ENCODE measurements around the gene LIN54.

Gene LIN54

DNA sequence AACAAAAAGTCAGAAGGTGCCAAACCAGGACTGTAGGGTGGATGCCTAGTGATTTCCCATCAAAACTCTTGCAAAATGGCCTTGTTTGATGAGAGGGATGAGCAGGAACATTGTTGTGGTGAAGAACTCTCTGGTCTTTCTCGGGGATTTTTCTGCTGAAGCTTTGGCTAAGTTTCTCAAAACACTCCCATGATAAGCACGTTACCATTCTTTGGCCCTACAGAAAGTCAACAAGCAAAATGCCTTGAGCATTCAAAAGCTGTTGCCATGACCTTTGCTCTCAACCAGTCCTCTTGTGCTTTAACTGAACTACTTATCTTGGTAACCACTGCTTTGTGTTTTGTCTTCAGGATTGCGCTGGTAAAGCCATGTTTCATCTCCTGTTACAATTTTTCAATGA lies 116.7 kb downstream of the LIN54 start:
- TF ChIP-seq, protein P1, sequence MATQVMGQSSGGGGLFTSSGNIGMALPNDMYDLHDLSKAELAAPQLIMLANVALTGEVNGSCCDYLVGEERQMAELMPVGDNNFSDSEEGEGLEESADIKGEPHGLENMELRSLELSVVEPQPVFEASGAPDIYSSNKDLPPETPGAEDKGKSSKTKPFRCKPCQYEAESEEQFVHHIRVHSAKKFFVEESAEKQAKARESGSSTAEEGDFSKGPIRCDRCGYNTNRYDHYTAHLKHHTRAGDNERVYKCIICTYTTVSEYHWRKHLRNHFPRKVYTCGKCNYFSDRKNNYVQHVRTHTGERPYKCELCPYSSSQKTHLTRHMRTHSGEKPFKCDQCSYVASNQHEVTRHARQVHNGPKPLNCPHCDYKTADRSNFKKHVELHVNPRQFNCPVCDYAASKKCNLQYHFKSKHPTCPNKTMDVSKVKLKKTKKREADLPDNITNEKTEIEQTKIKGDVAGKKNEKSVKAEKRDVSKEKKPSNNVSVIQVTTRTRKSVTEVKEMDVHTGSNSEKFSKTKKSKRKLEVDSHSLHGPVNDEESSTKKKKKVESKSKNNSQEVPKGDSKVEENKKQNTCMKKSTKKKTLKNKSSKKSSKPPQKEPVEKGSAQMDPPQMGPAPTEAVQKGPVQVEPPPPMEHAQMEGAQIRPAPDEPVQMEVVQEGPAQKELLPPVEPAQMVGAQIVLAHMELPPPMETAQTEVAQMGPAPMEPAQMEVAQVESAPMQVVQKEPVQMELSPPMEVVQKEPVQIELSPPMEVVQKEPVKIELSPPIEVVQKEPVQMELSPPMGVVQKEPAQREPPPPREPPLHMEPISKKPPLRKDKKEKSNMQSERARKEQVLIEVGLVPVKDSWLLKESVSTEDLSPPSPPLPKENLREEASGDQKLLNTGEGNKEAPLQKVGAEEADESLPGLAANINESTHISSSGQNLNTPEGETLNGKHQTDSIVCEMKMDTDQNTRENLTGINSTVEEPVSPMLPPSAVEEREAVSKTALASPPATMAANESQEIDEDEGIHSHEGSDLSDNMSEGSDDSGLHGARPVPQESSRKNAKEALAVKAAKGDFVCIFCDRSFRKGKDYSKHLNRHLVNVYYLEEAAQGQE (IDR thresholded peaks at IDR 0.05; ENCODE audit: low read depth) = no peak
- TF ChIP-seq CREB1 (IDR thresholded peaks at IDR 0.05; ENCODE audit: low read depth) = no peak
- no peak for TF ChIP-seq EGR1 (IDR thresholded peaks at IDR 0.05)
- TF ChIP-seq RAD21 (IDR thresholded peaks at IDR 0.05; ENCODE audit: low read depth) = no peak
- no peak for TF ChIP-seq NFIC (IDR thresholded peaks at IDR 0.05)
- no peak for TF ChIP-seq TAF1 (IDR thresholded peaks at IDR 0.05; ENCODE audit: low read depth)
- TF ChIP-seq FOXM1 (IDR thresholded peaks at IDR 0.05; ENCODE audit: borderline replicate concordance, low read depth) = no peak
- no peak for TF ChIP-seq YY1 (IDR thresholded peaks at IDR 0.05; ENCODE audit: low read depth)
- TF ChIP-seq EP300 (IDR thresholded peaks at IDR 0.05; ENCODE audit: borderline replicate concordance) = no peak
- no peak for TF ChIP-seq CEBPB (IDR thresholded peaks at IDR 0.05)
- TF ChIP-seq ZBTB7A (IDR thresholded peaks at IDR 0.05; ENCODE audit: low read depth) = no peak
- TF ChIP-seq TCF12 (IDR thresholded peaks at IDR 0.05; ENCODE audit: low read depth) = no peak
- TF ChIP-seq, protein P2, sequence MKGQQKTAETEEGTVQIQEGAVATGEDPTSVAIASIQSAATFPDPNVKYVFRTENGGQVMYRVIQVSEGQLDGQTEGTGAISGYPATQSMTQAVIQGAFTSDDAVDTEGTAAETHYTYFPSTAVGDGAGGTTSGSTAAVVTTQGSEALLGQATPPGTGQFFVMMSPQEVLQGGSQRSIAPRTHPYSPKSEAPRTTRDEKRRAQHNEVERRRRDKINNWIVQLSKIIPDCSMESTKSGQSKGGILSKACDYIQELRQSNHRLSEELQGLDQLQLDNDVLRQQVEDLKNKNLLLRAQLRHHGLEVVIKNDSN (IDR thresholded peaks at IDR 0.05) = no peak
- TF ChIP-seq, protein P3, sequence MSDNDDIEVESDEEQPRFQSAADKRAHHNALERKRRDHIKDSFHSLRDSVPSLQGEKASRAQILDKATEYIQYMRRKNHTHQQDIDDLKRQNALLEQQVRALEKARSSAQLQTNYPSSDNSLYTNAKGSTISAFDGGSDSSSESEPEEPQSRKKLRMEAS (IDR thresholded peaks at IDR 0.05) = no peak
- no peak for TF ChIP-seq TEAD4 (IDR thresholded peaks at IDR 0.05)

DNA sequence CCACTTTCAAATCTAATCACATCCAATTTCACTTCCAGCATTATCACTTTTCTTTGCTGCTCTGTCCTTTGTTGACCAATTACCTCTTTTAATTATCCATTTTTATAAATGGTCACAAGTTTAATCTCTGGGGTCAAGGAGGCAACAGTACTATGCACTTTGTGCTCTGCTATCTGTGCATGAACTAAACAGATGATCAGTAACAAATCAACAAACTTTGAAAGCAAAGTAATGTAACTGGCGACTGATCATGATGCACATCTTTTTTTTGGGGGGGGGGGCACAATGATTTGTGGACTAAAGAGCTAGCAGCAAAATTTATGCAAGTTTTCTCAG lies 118.2 kb downstream of the LIN54 start:
- TF ChIP-seq FOXM1 (IDR thresholded peaks at IDR 0.05; ENCODE audit: borderline replicate concordance, low read depth) = no peak
- no peak for TF ChIP-seq RAD21 (IDR thresholded peaks at IDR 0.05; ENCODE audit: low read depth)
- no peak for TF ChIP-seq YY1 (IDR thresholded peaks at IDR 0.05; ENCODE audit: low read depth)
- TF ChIP-seq, protein P3 (IDR thresholded peaks at IDR 0.05) = no peak
- TF ChIP-seq, protein P1 (IDR thresholded peaks at IDR 0.05; ENCODE audit: low read depth) = no peak
- TF ChIP-seq ZBTB7A (IDR thresholded peaks at IDR 0.05; ENCODE audit: low read depth) = no peak
- no peak for TF ChIP-seq CEBPB (IDR thresholded peaks at IDR 0.05)
- no peak for TF ChIP-seq TEAD4 (IDR thresholded peaks at IDR 0.05)
- TF ChIP-seq TAF1 (IDR thresholded peaks at IDR 0.05; ENCODE audit: low read depth) = no peak
- TF ChIP-seq EP300 (IDR thresholded peaks at IDR 0.05; ENCODE audit: borderline replicate concordance) = no peak
- no peak for TF ChIP-seq NFIC (IDR thresholded peaks at IDR 0.05)
- no peak for TF ChIP-seq EGR1 (IDR thresholded peaks at IDR 0.05)
- TF ChIP-seq, protein P2 (IDR thresholded peaks at IDR 0.05) = no peak
- no peak for TF ChIP-seq CREB1 (IDR thresholded peaks at IDR 0.05; ENCODE audit: low read depth)
- no peak for TF ChIP-seq TCF12 (IDR thresholded peaks at IDR 0.05; ENCODE audit: low read depth)

DNA sequence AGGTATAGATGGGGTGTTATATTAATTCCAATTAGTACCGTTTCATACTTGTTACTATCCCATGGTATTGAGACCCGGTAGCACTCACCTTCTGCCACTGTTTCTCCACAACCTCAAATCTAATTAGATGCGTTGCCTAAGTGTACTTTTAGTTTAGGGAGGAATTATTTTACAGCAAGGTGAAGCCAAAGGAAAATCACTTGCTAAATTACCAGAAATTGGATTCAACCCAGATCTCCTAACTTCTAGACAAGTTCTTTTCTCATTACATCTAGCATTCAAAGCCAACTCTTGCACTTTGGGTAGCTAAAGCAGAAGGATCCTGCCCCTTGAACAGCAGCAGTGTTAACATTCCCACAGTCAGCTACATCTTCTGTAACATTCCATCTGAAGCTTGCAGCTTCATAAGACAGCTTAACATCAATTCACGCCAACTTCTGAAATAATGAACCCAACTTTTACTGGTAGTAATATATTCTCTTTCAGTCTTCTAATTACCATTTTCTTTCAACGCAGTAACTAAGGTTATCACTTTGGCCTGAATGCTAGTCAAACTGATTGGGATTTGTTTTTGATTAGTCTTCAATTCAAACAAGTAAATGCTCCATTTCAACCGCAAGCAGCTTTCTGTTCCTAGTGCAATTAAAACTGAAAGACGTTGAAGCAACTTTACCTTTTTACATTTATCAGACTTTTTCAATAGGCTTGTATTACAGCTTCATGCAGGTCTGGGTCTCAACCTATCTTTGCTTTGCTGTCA lies 118.7 kb downstream of the LIN54 start:
- no peak for TF ChIP-seq CREB1 (IDR thresholded peaks at IDR 0.05; ENCODE audit: low read depth)
- TF ChIP-seq ZBTB7A (IDR thresholded peaks at IDR 0.05; ENCODE audit: low read depth) = no peak
- no peak for TF ChIP-seq TCF12 (IDR thresholded peaks at IDR 0.05; ENCODE audit: low read depth)
- TF ChIP-seq FOXM1 (IDR thresholded peaks at IDR 0.05; ENCODE audit: borderline replicate concordance, low read depth) = no peak
- no peak for TF ChIP-seq CEBPB (IDR thresholded peaks at IDR 0.05)
- no peak for TF ChIP-seq YY1 (IDR thresholded peaks at IDR 0.05; ENCODE audit: low read depth)
- TF ChIP-seq RAD21 (IDR thresholded peaks at IDR 0.05; ENCODE audit: low read depth) = no peak
- no peak for TF ChIP-seq NFIC (IDR thresholded peaks at IDR 0.05)
- no peak for TF ChIP-seq EGR1 (IDR thresholded peaks at IDR 0.05)
- no peak for TF ChIP-seq TEAD4 (IDR thresholded peaks at IDR 0.05)
- TF ChIP-seq, protein P3 (IDR thresholded peaks at IDR 0.05) = no peak
- TF ChIP-seq TAF1 (IDR thresholded peaks at IDR 0.05; ENCODE audit: low read depth) = no peak
- no peak for TF ChIP-seq EP300 (IDR thresholded peaks at IDR 0.05; ENCODE audit: borderline replicate concordance)
- TF ChIP-seq, protein P2 (IDR thresholded peaks at IDR 0.05) = no peak
- TF ChIP-seq, protein P1 (IDR thresholded peaks at IDR 0.05; ENCODE audit: low read depth) = no peak

Measured in Ishikawa (cell line).